GM19193 (cell line): ENCODE measurements around the gene AMDHD1.

ENCODE experiments used
- POLR2A ChIP-seq: IDR thresholded peaks from 4 replicates; pipeline ENCODE4 v1.6.1; 2011; ENCODE audit not compliant: insufficient read depth, insufficient read length; ENCODE audit errors: extremely low read depth

Gene AMDHD1

DNA sequence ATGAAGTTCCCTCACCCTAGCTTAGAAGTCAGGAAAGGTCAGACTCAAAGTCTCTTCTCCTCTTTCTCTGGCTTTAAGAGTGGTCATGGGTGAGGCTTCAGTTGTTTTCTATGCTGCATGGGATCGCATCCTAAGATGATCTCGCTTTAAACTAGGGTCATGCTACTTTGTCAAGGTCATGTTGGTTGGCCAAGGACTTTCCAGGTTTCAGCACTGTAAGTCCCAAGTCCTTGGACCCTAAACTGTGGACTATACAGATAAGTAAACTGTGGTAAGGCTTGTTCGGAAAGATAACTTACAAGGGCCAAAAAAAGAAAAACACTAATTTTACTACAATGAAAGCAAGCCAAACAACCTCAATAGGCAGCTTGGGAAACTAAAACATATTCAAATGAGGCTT is 35.6 kb downstream of the AMDHD1 start:
- TF ChIP-seq POLR2A: no peak

- TF ChIP-seq POLR2A: no peak
Observed at GRCh38 chr12:95980437-95980836, 37.3 kb downstream of the AMDHD1 start.

- no peak for TF ChIP-seq POLR2A
Observed at GRCh38 chr12:95982602-95983001, 39.5 kb downstream of the AMDHD1 start.

GRCh38 chr12:95984682-95985081 is 41.6 kb downstream of the AMDHD1 start:
- no peak for TF ChIP-seq POLR2A

- TF ChIP-seq POLR2A: no peak
Observed at GRCh38 chr12:95986635-95987570, 43.8 kb downstream of the AMDHD1 start.

- no peak for TF ChIP-seq POLR2A
Observed at GRCh38 chr12:95988506-95989275, 45.6 kb downstream of the AMDHD1 start.

GRCh38 chr12:95989504-95990123 is 46.5 kb downstream of the AMDHD1 start:
- no peak for TF ChIP-seq POLR2A

DNA sequence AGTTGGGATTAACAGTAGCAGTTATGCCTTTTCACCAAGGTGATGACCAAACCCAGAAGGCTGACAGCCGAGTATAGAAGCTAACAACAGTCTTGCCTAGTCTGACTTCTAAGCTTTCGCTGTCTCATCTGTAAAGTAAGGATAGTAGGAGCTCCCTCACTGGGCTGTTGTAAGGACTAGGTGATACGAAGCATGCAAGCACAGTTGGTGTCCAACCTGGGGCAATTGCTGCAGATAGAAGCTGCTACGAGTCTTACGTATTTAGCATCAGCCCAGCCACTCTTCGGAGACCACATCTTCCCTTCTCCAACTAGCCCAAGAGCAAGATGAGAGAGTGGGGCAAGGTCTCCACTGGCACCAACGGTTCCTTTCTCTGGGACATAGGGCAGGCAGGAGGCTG is 47.0 kb downstream of the AMDHD1 start:
- TF ChIP-seq POLR2A: no peak

DNA sequence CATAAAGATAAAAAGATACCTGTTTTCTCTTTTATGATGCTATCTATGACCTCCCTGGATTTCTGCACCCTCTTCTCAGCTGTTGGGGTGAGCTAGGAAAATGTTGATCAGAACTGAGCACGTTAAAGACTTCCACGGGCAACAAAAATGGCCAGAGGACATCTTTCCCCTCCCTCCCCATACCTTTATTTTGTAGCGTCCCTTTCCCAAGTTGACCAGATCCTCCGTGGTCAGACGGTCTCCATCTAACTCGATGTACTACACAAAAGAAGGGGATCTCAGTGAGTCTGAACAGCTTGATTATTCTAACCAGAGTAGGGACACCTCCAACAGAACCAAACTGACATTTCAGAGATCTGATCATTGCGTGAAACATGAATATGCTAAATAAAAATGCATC is 50.8 kb downstream of the AMDHD1 start:
- no peak for TF ChIP-seq POLR2A

GRCh38 chr12:95994476-95994875 is 51.3 kb downstream of the AMDHD1 start:
- TF ChIP-seq POLR2A: no peak

GRCh38 chr12:95995238-95996031 is 52.3 kb downstream of the AMDHD1 start:
- TF ChIP-seq POLR2A: no peak

DNA sequence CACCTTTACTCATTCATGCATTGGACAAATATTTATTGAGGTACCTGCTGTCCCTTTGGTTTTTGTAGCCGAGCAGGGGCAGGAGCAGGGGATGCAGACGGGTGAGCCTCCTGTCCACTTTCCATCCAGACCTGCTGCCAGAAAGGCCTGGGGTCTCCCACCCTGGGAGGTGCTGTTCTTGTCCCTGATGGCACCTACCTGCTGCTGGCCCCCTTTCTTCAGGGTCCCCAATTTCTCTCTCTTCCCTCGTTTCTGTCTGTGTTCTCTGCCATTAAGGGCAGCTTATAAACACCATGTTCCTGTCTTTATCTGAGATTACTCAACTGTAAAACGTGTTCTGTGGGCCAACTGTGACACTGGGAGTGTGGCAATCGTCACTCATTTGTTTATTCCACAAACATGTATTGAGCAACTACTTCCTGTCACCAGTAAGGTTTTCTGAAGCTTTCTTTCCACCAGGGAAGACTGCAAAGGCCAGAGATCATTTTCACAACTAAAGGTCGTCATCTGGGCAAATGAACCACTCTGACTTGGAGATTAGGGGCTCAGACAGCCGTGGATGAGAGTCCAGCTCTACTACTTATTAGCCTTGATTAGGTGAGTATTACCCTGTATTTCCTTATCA is 53.0 kb downstream of the AMDHD1 start, which contains the start of gene HAL:
HAL (minus strand) TSS at position 311 of the 625 bp plus-strand sequence. CDS start 434 bp downstream, outside the sequence.
- TF ChIP-seq POLR2A: no peak

GRCh38 chr12:95997276-95997675 is 54.1 kb downstream of the AMDHD1 start:
- TF ChIP-seq POLR2A: no peak
